ENCODE results near the gene IGSF6. TPM values are rescaled to one million over a fixed set of nuclear protein-coding genes. Genes with fewer than 3 reads are reported as not detected.

IGSF6 gene
- total and polyA plus RNA-seq, 9 donors = 0.48 to 15.4 (median 1.3) TPM

- no peak overlapping the region for H3K27ac ChIP-seq
- no peaks in the 10 kb centered on the region for H3K9me3 ChIP-seq
- no peak overlapping the region for H3K4me3 ChIP-seq
- no peaks in the 10 kb centered on the region for H3K36me3 ChIP-seq
- intact Hi-C loops (cut with DNase I) = no loop called here
- no peak for DNase-seq
- TF ChIP-seq EP300 (IDR thresholded peaks at IDR 0.05) (no peak), POLR2A (IDR thresholded peaks at IDR 0.05) (no peak)
- TF ChIP-seq, protein P1, sequence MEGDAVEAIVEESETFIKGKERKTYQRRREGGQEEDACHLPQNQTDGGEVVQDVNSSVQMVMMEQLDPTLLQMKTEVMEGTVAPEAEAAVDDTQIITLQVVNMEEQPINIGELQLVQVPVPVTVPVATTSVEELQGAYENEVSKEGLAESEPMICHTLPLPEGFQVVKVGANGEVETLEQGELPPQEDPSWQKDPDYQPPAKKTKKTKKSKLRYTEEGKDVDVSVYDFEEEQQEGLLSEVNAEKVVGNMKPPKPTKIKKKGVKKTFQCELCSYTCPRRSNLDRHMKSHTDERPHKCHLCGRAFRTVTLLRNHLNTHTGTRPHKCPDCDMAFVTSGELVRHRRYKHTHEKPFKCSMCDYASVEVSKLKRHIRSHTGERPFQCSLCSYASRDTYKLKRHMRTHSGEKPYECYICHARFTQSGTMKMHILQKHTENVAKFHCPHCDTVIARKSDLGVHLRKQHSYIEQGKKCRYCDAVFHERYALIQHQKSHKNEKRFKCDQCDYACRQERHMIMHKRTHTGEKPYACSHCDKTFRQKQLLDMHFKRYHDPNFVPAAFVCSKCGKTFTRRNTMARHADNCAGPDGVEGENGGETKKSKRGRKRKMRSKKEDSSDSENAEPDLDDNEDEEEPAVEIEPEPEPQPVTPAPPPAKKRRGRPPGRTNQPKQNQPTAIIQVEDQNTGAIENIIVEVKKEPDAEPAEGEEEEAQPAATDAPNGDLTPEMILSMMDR (IDR thresholded peaks at IDR 0.05) = no peak
- WGBS, 3 donors = 82 to 89% (median 85%) methylated on average over 3 of the region's 3 CpGs
- H3K4me1 ChIP-seq (ENCODE audit: insufficient read depth) = no peaks in the 10 kb centered on the region
- H3K27me3 ChIP-seq = no peaks in the 10 kb centered on the region
These were observed 21.1 kb upstream of the IGSF6 start for GRCh38 chr16:21673469-21673868.

GRCh38 chr16:21667575-21667974, 15.2 kb upstream of the IGSF6 start:
- intact Hi-C loops (cut with DNase I) = no loop called here
- WGBS, 3 donors = 71 to 78% (median 76%) methylated on average over 3 of the region's 3 CpGs
- TF ChIP-seq POLR2A (IDR thresholded peaks at IDR 0.05) (no peak), EP300 (IDR thresholded peaks at IDR 0.05) (no peak)
- TF ChIP-seq, protein P1 (IDR thresholded peaks at IDR 0.05) = no peak

GRCh38 chr16:21666772-21667171, 14.4 kb upstream of the IGSF6 start:
- TF ChIP-seq POLR2A (IDR thresholded peaks at IDR 0.05) = no peak
- no peak for DNase-seq
- intact Hi-C loops (cut with DNase I) = no loop called here
- Histone ChIP-seq H3K36me3 (no peaks in the 10 kb centered on the region), H3K27me3 (no peaks in the 10 kb centered on the region), H3K4me1 (ENCODE audit: insufficient read depth) (peaks cover 3% of the 10 kb centered on the region), H3K9me3 (no peaks in the 10 kb centered on the region), H3K4me3 (no peak overlapping the region), H3K27ac (no peak overlapping the region)
- 24 to 34% (median 34%) methylated on average over 3 of the region's 3 CpGs for WGBS, 3 donors

More at GRCh38 chr16:21667575-21667974, 15.2 kb upstream of the IGSF6 start:
- no peaks in the 10 kb centered on the region for H3K36me3 ChIP-seq
- DNase-seq = no peak
- H3K27ac ChIP-seq = no peak overlapping the region
- peaks cover 3% of the 10 kb centered on the region for H3K4me1 ChIP-seq (ENCODE audit: insufficient read depth)
- no peaks in the 10 kb centered on the region for H3K27me3 ChIP-seq
- no peak overlapping the region for H3K4me3 ChIP-seq
- no peaks in the 10 kb centered on the region for H3K9me3 ChIP-seq

DNA sequence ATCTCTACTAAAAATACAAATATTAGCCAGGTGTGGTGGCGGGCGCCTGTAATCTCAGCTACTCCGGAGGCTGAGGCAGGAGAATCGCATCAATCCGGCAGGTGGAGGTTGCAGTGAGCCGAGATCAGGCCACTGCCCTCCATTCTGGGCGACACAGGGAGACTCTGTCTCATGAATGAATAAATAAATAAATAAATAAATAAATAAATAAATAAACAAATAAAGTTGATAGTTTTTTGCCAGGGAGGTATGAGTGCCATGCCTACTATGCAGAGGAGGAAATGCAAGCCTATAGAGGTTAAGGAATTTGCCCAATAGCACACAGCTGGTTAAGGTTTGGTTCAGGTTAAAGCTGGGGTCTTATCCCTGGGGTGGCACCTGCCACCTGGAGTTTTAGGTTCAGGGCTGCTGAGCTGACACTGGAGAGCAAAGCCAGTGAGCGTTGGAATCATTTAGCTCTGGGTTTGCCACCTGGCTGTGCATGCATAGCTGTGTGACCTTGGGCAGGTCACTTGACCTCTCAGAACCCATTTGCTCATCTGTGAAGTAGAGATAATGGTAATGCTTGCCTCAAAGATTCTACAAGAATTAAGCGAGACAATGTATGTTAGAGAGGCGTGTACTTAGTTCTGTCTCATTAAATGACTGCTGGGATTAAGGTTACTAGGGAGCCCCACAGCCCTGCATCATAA, 12.5 kb upstream of the IGSF6 start:
- Histone ChIP-seq H3K4me3 (no peak overlapping the region), H3K27me3 (no peaks in the 10 kb centered on the region)

More for the DNA sequence above, 12.5 kb upstream of the IGSF6 start:
- Histone ChIP-seq H3K4me1 (ENCODE audit: insufficient read depth) (peaks cover 3% of the 10 kb centered on the region), H3K27ac (no peak overlapping the region), H3K9me3 (no peaks in the 10 kb centered on the region), H3K36me3 (no peaks in the 10 kb centered on the region)
- 90 to 93% (median 91%) methylated on average over 10 of the region's 10 CpGs for WGBS, 3 donors
- TF ChIP-seq POLR2A (IDR thresholded peaks at IDR 0.05) (no peak), EP300 (IDR thresholded peaks at IDR 0.05) (no peak)
- TF ChIP-seq, protein P1 (IDR thresholded peaks at IDR 0.05) = no peak
- intact Hi-C loops (cut with DNase I) = no loop called here
- DNase-seq = no peak
